GM12878 (cell line): ENCODE results near the gene THRAP3.

Source experiments
- ASH2L ChIP-seq: fragments of 300-600, 200-600 bp; sonication (generic); IDR thresholded peaks from 2 replicates; pipeline ENCODE4 v1.6.1; 2017; ENCODE audit warnings: low read depth, mild to moderate bottlenecking, borderline replicate concordance
- EP300 ChIP-seq, 2 experiments: fragments of 150-350 bp in 1 of 2; IDR thresholded peaks; 2 replicates each; pipeline ENCODE4 v1.6.1; 2011 to 2012; ENCODE audit warnings: low read depth in 2 of 2, low read length in 2 of 2, borderline replicate concordance in 1 of 2, improper control_type of control experiment in 1 of 2, inconsistent platforms in 1 of 2; ENCODE audit not compliant: control insufficient read depth in 1 of 2
- NR2C2 ChIP-seq: IDR thresholded peaks from 2 replicates; pipeline ENCODE4 v1.6.1; 2011; ENCODE audit warnings: borderline replicate concordance, low read depth; ENCODE audit not compliant: control insufficient read depth, insufficient read length
- RFX5 ChIP-seq: IDR thresholded peaks from 2 replicates; pipeline ENCODE4 v1.6.1; 2011; ENCODE audit warnings: low read depth, low read length, improper control_type of control experiment
- SIN3A ChIP-seq: IDR thresholded peaks from 2 replicates; pipeline ENCODE4 v1.6.1; 2012; ENCODE audit warnings: low read depth, low read length, improper control_type of control experiment
- SUZ12 ChIP-seq: fragments of 200-600 bp; sonication (generic); IDR thresholded peaks from one replicate; pipeline ENCODE4 v1.6.1; 2018; ENCODE audit warnings: antibody characterized with exemption, mild to moderate bottlenecking; ENCODE audit not compliant: unreplicated experiment
- TCF12 ChIP-seq: IDR thresholded peaks from 2 replicates; pipeline ENCODE4 v1.6.1; 2011; ENCODE audit warnings: low read depth, mild to moderate bottlenecking, low read length
- ZZZ3 ChIP-seq: IDR thresholded peaks from 2 replicates; pipeline ENCODE4 v1.6.1; 2011; ENCODE audit warnings: low read depth; ENCODE audit not compliant: control insufficient read depth, insufficient read length
- TF ChIP-seq, protein P1 (sequence below), 3 experiments: IDR thresholded peaks in 2 of 3; conservative IDR thresholded peaks in 1 of 3; 2 replicates each; pipeline ENCODE4 v1.5.1; 2011; ENCODE audit warnings: low read depth in 3 of 3, low read length in 3 of 3, mild to moderate bottlenecking in 3 of 3, control low read depth in 2 of 3, moderate library complexity in 2 of 3, inconsistent platforms in 1 of 3, mixed read lengths in 1 of 3; ENCODE audit not compliant: control insufficient read depth in 2 of 3, insufficient read depth in 1 of 3; ENCODE audit errors: extremely low read depth in 1 of 3
- TF ChIP-seq, protein P2 (sequence below): fragments of 450-650 bp; conservative IDR thresholded peaks from 2 replicates; pipeline ENCODE4 v1.6.1; 2017; ENCODE audit warnings: mild to moderate bottlenecking, moderate library complexity
- TF ChIP-seq, protein P3 (sequence below): IDR thresholded peaks from 2 replicates; pipeline ENCODE4 v1.6.1; 2011; ENCODE audit warnings: borderline replicate concordance, low read depth, mild to moderate bottlenecking, moderate library complexity, low read length; ENCODE audit not compliant: insufficient read depth, poor library complexity, severe bottlenecking

DNA sequence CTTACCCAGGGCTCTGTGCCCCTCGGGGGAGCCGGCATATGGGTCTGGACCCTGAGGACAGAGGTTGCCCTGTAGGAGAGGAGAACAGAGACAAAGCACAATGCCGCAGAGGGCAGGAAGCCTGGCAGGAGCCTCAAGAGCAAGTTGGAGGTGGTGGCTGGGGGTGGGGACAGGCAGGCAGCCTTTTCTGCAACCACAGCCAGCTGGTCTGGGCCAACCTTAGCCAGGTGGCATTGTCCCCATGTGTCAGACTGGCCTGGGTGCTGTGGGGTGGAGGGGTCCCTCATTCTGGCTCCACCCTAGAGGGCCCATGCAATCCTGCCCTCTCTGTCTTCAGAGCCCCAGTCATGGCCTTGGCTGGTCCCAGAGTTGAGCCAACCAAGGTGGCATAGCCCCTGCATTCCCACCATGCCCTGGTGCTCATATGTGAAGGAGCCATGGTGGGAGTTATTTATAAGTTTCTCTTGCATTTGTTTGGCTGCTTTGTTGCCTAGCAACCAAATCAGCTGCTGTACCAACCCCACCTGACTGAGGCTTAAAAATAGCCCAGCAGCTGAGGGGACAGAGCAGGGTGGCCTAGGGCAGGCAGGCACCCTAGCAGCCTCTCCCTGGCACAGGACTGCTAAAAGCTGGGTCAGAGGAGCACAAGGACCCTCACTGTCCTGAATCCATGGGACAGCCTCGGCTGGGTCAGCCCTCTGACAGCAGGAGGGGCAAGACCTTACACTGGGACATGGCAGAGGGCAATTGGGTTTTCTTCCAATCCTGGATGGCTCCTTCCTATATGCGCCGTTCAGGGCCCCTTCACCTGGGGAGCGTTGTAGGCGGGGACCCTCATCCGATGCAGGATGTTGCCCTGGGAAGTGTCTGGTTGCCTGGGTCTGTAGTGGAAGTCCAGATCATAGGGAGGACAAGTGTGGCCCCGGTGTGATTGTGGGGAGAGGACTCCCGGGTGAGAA lies 48.8 kb upstream of the THRAP3 start:
- no peak for TF ChIP-seq ASH2L
- TF ChIP-seq, protein P1, sequence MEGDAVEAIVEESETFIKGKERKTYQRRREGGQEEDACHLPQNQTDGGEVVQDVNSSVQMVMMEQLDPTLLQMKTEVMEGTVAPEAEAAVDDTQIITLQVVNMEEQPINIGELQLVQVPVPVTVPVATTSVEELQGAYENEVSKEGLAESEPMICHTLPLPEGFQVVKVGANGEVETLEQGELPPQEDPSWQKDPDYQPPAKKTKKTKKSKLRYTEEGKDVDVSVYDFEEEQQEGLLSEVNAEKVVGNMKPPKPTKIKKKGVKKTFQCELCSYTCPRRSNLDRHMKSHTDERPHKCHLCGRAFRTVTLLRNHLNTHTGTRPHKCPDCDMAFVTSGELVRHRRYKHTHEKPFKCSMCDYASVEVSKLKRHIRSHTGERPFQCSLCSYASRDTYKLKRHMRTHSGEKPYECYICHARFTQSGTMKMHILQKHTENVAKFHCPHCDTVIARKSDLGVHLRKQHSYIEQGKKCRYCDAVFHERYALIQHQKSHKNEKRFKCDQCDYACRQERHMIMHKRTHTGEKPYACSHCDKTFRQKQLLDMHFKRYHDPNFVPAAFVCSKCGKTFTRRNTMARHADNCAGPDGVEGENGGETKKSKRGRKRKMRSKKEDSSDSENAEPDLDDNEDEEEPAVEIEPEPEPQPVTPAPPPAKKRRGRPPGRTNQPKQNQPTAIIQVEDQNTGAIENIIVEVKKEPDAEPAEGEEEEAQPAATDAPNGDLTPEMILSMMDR (IDR thresholded peaks at IDR 0.05 in 2 of 3, conservative IDR thresholded peaks at IDR 0.05 in 1 of 3; ENCODE audit: control insufficient read depth in 2 of 3, extremely low read depth in 1 of 3, insufficient read depth in 1 of 3, low read depth in 3 of 3, low read length in 3 of 3): no peak
- TF ChIP-seq, protein P2, sequence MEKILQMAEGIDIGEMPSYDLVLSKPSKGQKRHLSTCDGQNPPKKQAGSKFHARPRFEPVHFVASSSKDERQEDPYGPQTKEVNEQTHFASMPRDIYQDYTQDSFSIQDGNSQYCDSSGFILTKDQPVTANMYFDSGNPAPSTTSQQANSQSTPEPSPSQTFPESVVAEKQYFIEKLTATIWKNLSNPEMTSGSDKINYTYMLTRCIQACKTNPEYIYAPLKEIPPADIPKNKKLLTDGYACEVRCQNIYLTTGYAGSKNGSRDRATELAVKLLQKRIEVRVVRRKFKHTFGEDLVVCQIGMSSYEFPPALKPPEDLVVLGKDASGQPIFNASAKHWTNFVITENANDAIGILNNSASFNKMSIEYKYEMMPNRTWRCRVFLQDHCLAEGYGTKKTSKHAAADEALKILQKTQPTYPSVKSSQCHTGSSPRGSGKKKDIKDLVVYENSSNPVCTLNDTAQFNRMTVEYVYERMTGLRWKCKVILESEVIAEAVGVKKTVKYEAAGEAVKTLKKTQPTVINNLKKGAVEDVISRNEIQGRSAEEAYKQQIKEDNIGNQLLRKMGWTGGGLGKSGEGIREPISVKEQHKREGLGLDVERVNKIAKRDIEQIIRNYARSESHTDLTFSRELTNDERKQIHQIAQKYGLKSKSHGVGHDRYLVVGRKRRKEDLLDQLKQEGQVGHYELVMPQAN: 0 out of 2 replicates have a peak, but pooled peaks have one; percentile 27
- no peak for TF ChIP-seq TCF12
- no peak for TF ChIP-seq NR2C2
- no peak for TF ChIP-seq SUZ12
- TF ChIP-seq, protein P3, sequence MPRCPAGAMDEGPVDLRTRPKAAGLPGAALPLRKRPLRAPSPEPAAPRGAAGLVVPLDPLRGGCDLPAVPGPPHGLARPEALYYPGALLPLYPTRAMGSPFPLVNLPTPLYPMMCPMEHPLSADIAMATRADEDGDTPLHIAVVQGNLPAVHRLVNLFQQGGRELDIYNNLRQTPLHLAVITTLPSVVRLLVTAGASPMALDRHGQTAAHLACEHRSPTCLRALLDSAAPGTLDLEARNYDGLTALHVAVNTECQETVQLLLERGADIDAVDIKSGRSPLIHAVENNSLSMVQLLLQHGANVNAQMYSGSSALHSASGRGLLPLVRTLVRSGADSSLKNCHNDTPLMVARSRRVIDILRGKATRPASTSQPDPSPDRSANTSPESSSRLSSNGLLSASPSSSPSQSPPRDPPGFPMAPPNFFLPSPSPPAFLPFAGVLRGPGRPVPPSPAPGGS: no peak
- 0 out of 2 replicates have a peak, but pooled peaks have one; percentile 60 for TF ChIP-seq SIN3A
- no peak for TF ChIP-seq RFX5
- no peak for TF ChIP-seq EP300 (IDR thresholded peaks at IDR 0.05; ENCODE audit: borderline replicate concordance in 1 of 2, control insufficient read depth in 1 of 2, low read depth in 2 of 2, low read length in 2 of 2)
- TF ChIP-seq ZZZ3: no peak
